ENCODE results near the gene CD247.

DNA sequence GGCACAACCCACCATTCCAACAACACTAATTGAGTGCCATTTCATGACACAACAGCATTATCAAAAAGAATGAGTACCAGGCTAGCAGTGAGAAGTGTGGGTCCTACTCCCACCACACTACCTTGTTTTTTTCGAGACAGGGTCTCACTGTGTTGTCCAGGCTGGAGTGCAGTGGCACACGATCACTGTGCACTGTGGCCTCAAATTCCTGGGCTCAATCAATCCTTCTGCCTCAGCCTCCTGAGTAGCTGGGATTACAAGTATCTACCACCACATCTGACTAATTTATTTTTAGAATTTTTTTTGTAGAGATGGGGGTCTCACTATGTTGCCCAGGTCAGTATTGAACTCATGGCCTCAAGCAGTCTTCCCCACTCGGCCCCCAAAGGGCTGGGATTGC, 30.7 kb downstream of the CD247 start:
- TF ChIP-seq, protein P1, sequence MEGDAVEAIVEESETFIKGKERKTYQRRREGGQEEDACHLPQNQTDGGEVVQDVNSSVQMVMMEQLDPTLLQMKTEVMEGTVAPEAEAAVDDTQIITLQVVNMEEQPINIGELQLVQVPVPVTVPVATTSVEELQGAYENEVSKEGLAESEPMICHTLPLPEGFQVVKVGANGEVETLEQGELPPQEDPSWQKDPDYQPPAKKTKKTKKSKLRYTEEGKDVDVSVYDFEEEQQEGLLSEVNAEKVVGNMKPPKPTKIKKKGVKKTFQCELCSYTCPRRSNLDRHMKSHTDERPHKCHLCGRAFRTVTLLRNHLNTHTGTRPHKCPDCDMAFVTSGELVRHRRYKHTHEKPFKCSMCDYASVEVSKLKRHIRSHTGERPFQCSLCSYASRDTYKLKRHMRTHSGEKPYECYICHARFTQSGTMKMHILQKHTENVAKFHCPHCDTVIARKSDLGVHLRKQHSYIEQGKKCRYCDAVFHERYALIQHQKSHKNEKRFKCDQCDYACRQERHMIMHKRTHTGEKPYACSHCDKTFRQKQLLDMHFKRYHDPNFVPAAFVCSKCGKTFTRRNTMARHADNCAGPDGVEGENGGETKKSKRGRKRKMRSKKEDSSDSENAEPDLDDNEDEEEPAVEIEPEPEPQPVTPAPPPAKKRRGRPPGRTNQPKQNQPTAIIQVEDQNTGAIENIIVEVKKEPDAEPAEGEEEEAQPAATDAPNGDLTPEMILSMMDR (IDR thresholded peaks at IDR 0.05) = no peak
- TF ChIP-seq POLR2A (IDR thresholded peaks at IDR 0.05) (no peak), POLR2AphosphoS5 (IDR thresholded peaks at IDR 0.05) (no peak)

Data from transverse colon (tissue), 4 donors.